HG03060 (cell line): ENCODE measurements around the gene CD248.
"Not testable (repeated sequence)": the region's sequence is repeated elsewhere in the genome, so short reads cannot be mapped to it uniquely, and the experiment has no call there.

Experiments used
- ATAC-seq: cut with Tn5 transposase; IDR thresholded peaks from one replicate; pipeline ENCODE4 v1.9.1; 2021; ENCODE audit warnings: low read depth, moderate number of reproducible peaks; ENCODE audit not compliant: unreplicated experiment

Gene CD248

GRCh38 chr11:66313321-66314185 lies 3.3 kb downstream of the CD248 start:
- no peak for ATAC-seq

GRCh38 chr11:66312549-66313320 lies 4.1 kb downstream of the CD248 start:
- peak; percentile 38 for ATAC-seq

- peak; percentile 52 for ATAC-seq
These were observed 4.8 kb downstream of the CD248 start for GRCh38 chr11:66311965-66312548.

- ATAC-seq = peak; percentile 19
These were observed 5.3 kb downstream of the CD248 start for GRCh38 chr11:66311470-66311964.

GRCh38 chr11:66310803-66311440 lies 5.9 kb downstream of the CD248 start:
- not testable (repeated sequence) for ATAC-seq

- ATAC-seq = no peak
These were observed 6.5 kb downstream of the CD248 start for GRCh38 chr11:66310324-66310723.

- ATAC-seq = no peak
These were observed 7.4 kb downstream of the CD248 start for GRCh38 chr11:66309475-66309874.

GRCh38 chr11:66302656-66303055 lies 14.2 kb downstream of the CD248 start:
- ATAC-seq = no peak

- ATAC-seq = no peak
These were observed 17.7 kb downstream of the CD248 start for GRCh38 chr11:66299186-66299585.

GRCh38 chr11:66297610-66298009 lies 19.2 kb downstream of the CD248 start:
- ATAC-seq = no peak

GRCh38 chr11:66294626-66295620 lies 21.9 kb downstream of the CD248 start:
- no peak for ATAC-seq

GRCh38 chr11:66293777-66294625 lies 22.8 kb downstream of the CD248 start:
- no peak for ATAC-seq

GRCh38 chr11:66293352-66293751 lies 23.5 kb downstream of the CD248 start:
- no peak for ATAC-seq

- ATAC-seq = no peak
These were observed 24.1 kb downstream of the CD248 start for GRCh38 chr11:66292543-66293332.

- ATAC-seq = no peak
These were observed 24.9 kb downstream of the CD248 start, which contains the start of gene TMEM151A for GRCh38 chr11:66291706-66292542. TMEM151A (plus strand) TSS chr11:66291894; CDS start chr11:66292014, 120 bp downstream.

- ATAC-seq = no peak
These were observed 25.5 kb downstream of the CD248 start for GRCh38 chr11:66291303-66291705.

GRCh38 chr11:66290330-66290621 lies 26.6 kb downstream of the CD248 start:
- ATAC-seq = no peak
